Body of pancreas (tissue), 4 donors: ENCODE data around the gene CAMTA1.

ENCODE experiments used
- CTCF ChIP-seq, 7 experiments: fragments of 450-650 bp in 4 of 7; fragments of 200-600 bp in 3 of 7; sonication (generic) in 3 of 7; IDR thresholded peaks; one replicate each; pipeline ENCODE4 v1.5.1; 2016 to 2019; ENCODE audit warnings: antibody characterized with exemption in 7 of 7
- POLR2A ChIP-seq, 3 donors: fragments of 450-650 bp; IDR thresholded peaks; one replicate each; pipeline ENCODE4 v1.6.1; 2016; ENCODE audit warnings: antibody characterized with exemption in 3 of 3, mild to moderate bottlenecking in 2 of 3

- no peak for TF ChIP-seq CTCF (IDR thresholded peaks at IDR 0.05)
- no peak for TF ChIP-seq POLR2A (IDR thresholded peaks at IDR 0.05)
These were observed 119.4 kb downstream of the CAMTA1 start for GRCh38 chr1:6904476-6905170.
